ENCODE results near the gene NAGK. TPM values are rescaled to one million over a fixed set of nuclear protein-coding genes. Genes with fewer than 3 reads are reported as not detected.
A peak's percentile ranks its signal among the peaks of the same experiment; 100 is the strongest.

NAGK gene
- total and polyA plus RNA-seq, 9 of the 15 experiments (the other 6 are each of a cell fraction or from before 2014, with no cell fraction given), result 4.9 to 14.9 (median 10.6) TPM

- Histone ChIP-seq H3K9me3 (replicated peaks; ENCODE audit: control insufficient read depth, insufficient read depth, low read depth, low read length) (no peaks in the 10 kb centered on the region), H3K79me2 (ENCODE audit: control insufficient read depth, insufficient read depth, low read length) (no peaks in the 10 kb centered on the region), H3K4me1 (replicated peaks in 1 of 2; ENCODE audit: control insufficient read depth in 2 of 2, insufficient read depth in 2 of 2, low read length in 2 of 2) (peaks cover 0 to 8% of the 10 kb centered on the region in 2 experiments; a peak in 2 of 5 replicates), H4K20me1 (replicated peaks; ENCODE audit: control insufficient read depth, insufficient read depth, low read length) (no peaks in the 10 kb centered on the region), H3K4me2 (ENCODE audit: insufficient read depth, low read length) (no peak overlapping the region), H3K27me3 (ENCODE audit: control insufficient read depth in 2 of 2, insufficient read depth in 2 of 2, low read length in 2 of 2) (peaks cover 20 to 40% of the 10 kb centered on the region in 2 experiments), H3K9me1 (ENCODE audit: control insufficient read depth, insufficient read depth, low read length) (no peaks in the 10 kb centered on the region), H3K9ac (ENCODE audit: insufficient read depth in 1 of 2, low read depth in 2 of 2, low read length in 2 of 2) (no peak overlapping the region), H3K4me3 (no peak overlapping the region), H3K27ac (ENCODE audit: extremely low read depth, low read depth, low read length) (no peak overlapping the region), H2AFZ (ENCODE audit: low read depth, low read length) (no peak overlapping the region), H3K36me3 (ENCODE audit: control insufficient read depth, insufficient read depth, low read length) (no peaks in the 10 kb centered on the region)
- intact Hi-C loops (cut with micrococcal nuclease) (no loop called here), in situ Hi-C loops (cut with MboI) (no loop called here)
- TF ChIP-seq ZFP36 (IDR thresholded peaks at IDR 0.05; ENCODE audit: low read depth, low read length, partially characterized antibody) (peak; percentile 64), SIN3A (IDR thresholded peaks at IDR 0.05; ENCODE audit: borderline replicate concordance in 2 of 2, control insufficient read depth in 1 of 2, low read depth in 2 of 2, low read length in 2 of 2) (no peak), JUNB (CRISPR knock-in tag; conservative IDR thresholded peaks at IDR 0.05) (no peak), LEF1 (IDR thresholded peaks at IDR 0.05) (no peak), PHF20 (IDR thresholded peaks at IDR 0.05; ENCODE audit: partially characterized antibody) (no peak), BRF1 (IDR thresholded peaks at IDR 0.05; ENCODE audit: borderline replicate concordance, extremely low read depth, insufficient read length) (no peak), RREB1 (CRISPR knock-in tag; IDR thresholded peaks at IDR 0.05) (no peak), YY1 (IDR thresholded peaks at IDR 0.05; ENCODE audit: borderline replicate concordance in 1 of 3, control insufficient read depth in 1 of 3, extremely low read depth in 1 of 3, insufficient read depth in 3 of 3, insufficient read length in 1 of 3, insufficient replicate concordance in 2 of 3, low read depth in 1 of 3, low read length in 2 of 3) (no peak), ZKSCAN3 (CRISPR knock-in tag; IDR thresholded peaks at IDR 0.05) (no peak)
- FAIRE-seq, result no peak
- ATAC-seq, result no peak
- DNase-seq (ENCODE audit: extremely low read depth in 1 of 4, low spot score in 3 of 4), result peak in 1 of 4 experiments; percentile 2
- POLR2A ChIA-PET, result no interaction called here
- CTCF ChIA-PET (ENCODE audit: low intra/inter-chr PET ratio), result no interaction called here
- 6% methylated on average over 2 of the region's 2 CpGs for WGBS (ENCODE audit: insufficient coverage, low coverage, missing lambda C conversion rate)
- no TSS peak for BruUV-seq (replicated peaks)
Measured at GRCh38 chr2:71060211-71060610, 8.2 kb upstream of the NAGK start.

Measured in K562 (cell line).